Activated naive CD4-positive, alpha-beta T cell treated with anti-CD3 and anti-CD28 coated beads for 36 hours (primary cell): ENCODE data around the gene HMHB1. TPM values are rescaled to one million over a fixed set of nuclear protein-coding genes. Genes with fewer than 3 reads are reported as not detected.

Source experiments
- CTCF ChIA-PET: fragments of 350-600 bp; sonication (Branson Sonifier 250); formaldehyde crosslinking; loops from one replicate; lab custom pipeline; 2021; ENCODE audit warnings: antibody characterized with exemption; lab: Charles Lee
- DNase-seq: peaks from one replicate; pipeline ENCODE4 v3.0.0-alpha.2; 2020
- H3K27ac Mint-ChIP-seq: one replicate; pipeline ENCODE4 v1.8.0; 2021; ENCODE audit warnings: mild to moderate bottlenecking, mixed read lengths
- H3K27me3 Mint-ChIP-seq: one replicate; pipeline ENCODE4 v1.8.0; 2021; ENCODE audit warnings: low read depth, mixed read lengths
- H3K36me3 Mint-ChIP-seq: one replicate; pipeline ENCODE4 v1.8.0; 2021; ENCODE audit warnings: low read depth, mixed read lengths
- H3K4me1 Mint-ChIP-seq: one replicate; pipeline ENCODE4 v1.8.0; 2021; ENCODE audit warnings: low read depth, mixed read lengths
- H3K4me3 Mint-ChIP-seq: one replicate; pipeline ENCODE4 v1.8.0; 2021; ENCODE audit warnings: mild to moderate bottlenecking, moderate library complexity, mixed read lengths
- H3K9me3 Mint-ChIP-seq: one replicate; pipeline ENCODE4 v1.8.0; 2021; ENCODE audit warnings: mixed read lengths
- intact Hi-C: fragments of 100-400 bp; cut with micrococcal nuclease; formaldehyde crosslinking; loops from one replicate; pipeline ENCODE4 v1.15.1; 2023
- total RNA-seq, 2 experiments: library from RNA; stranded (reverse); gene quantifications; one replicate each; pipeline ENCODE4 v1.2.3, GENCODE V29; 2021

The HMHB1 gene
- total RNA-seq, 2 experiments from 2014 or later: not detected

DNA sequence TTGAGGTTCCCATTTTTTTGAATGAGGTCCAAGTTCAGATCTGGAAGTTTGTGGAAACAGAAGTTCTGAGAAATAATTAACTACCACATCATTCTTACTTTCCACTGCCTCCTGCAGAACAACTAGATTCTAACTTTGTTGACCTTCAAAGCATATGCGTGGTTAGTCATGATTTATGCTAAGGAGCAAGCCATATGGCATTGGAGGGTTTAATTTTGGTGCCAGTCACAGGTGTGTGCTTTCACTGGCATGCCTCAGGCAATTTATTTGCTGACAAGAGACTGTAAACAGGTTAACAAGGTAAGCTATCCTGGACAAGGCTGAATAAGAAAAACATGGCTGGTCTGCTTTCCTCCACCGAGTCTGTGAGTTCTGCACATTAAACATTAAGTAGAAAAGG lies 31.5 kb downstream of the HMHB1 start:
- CTCF ChIA-PET: no interaction called here
- peaks cover 5% of the 10 kb centered on the region for H3K27me3 Mint-ChIP-seq
- intact Hi-C loops: no loop called here
- H3K36me3 Mint-ChIP-seq: no peaks in the 10 kb centered on the region
- no peak overlapping the region for H3K4me3 Mint-ChIP-seq
- no peaks in the 10 kb centered on the region for H3K9me3 Mint-ChIP-seq
- H3K27ac Mint-ChIP-seq: no peak overlapping the region
- H3K4me1 Mint-ChIP-seq: no peaks in the 10 kb centered on the region
- no peak for DNase-seq

- Mint-ChIP-seq H3K27me3 (no peaks in the 10 kb centered on the region), H3K36me3 (no peaks in the 10 kb centered on the region), H3K27ac (no peak overlapping the region), H3K9me3 (no peaks in the 10 kb centered on the region), H3K4me3 (no peak overlapping the region), H3K4me1 (peaks cover 2% of the 10 kb centered on the region)
- intact Hi-C loops: no loop called here
- CTCF ChIA-PET: interaction anchor here (0.6 kb wide), 2 partner anchors 25 to 1215 kb away, joined by 3 to 6 read pairs; no protein-coding TSS in a partner anchor
- DNase-seq: no peak
Observed at GRCh38 chr5:143850050-143850683, 38.2 kb downstream of the HMHB1 start.

GRCh38 chr5:143851383-143851782 lies 39.4 kb downstream of the HMHB1 start:
- H3K27ac Mint-ChIP-seq: no peak overlapping the region
- no peak for DNase-seq
- peaks cover 2% of the 10 kb centered on the region for H3K4me1 Mint-ChIP-seq
- H3K27me3 Mint-ChIP-seq: no peaks in the 10 kb centered on the region
- CTCF ChIA-PET: interaction anchor here (1.0 kb wide), 1 partner anchor 27 kb away, joined by 4 read pairs; no protein-coding TSS in a partner anchor
- intact Hi-C loops: no loop called here
- no peaks in the 10 kb centered on the region for H3K36me3 Mint-ChIP-seq
- no peak overlapping the region for H3K4me3 Mint-ChIP-seq
- peaks cover 1% of the 10 kb centered on the region for H3K9me3 Mint-ChIP-seq

- Mint-ChIP-seq H3K36me3 (peaks cover 1% of the 10 kb centered on the region), H3K27me3 (no peaks in the 10 kb centered on the region), H3K27ac (no peak overlapping the region), H3K9me3 (peaks cover 4% of the 10 kb centered on the region), H3K4me1 (no peaks in the 10 kb centered on the region), H3K4me3 (no peak overlapping the region)
- CTCF ChIA-PET: no interaction called here
- DNase-seq: peak; percentile 7
- intact Hi-C loops: no loop called here
Observed at GRCh38 chr5:143860211-143860610, 48.2 kb downstream of the HMHB1 start.

GRCh38 chr5:143862271-143862670 lies 50.3 kb downstream of the HMHB1 start:
- Mint-ChIP-seq H3K9me3 (no peaks in the 10 kb centered on the region), H3K4me1 (no peaks in the 10 kb centered on the region), H3K27ac (no peak overlapping the region), H3K27me3 (no peaks in the 10 kb centered on the region), H3K4me3 (no peak overlapping the region), H3K36me3 (no peaks in the 10 kb centered on the region)
- CTCF ChIA-PET: no interaction called here
- DNase-seq: no peak
- intact Hi-C loops: no loop called here

DNA sequence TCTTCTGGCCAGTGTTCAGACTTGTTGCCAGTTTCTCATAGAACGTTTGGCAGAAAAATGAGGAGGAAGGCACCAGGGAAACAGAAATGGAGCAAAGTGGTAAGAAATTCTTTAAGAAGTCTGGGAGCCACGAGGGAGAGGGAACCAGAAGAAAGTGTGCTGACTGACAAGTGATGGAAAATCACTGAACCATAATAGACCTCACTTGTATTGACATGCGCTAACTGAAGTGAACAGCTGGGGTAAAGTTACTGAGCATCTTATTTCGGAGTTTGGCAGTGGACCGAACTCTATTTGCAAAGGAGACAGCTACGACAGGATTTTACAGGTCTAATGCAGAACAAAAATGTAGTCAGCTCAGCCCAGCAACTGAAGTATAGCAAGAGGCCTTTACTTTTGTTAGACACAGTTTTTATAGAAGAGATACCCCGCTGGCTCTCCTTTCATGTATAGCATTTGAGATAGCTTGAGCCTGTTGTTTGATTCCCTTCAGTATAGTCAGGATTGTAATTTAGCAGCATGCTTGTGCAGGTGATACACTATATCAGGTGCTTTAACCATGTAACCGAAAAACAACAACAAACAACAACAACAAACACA lies 53.6 kb downstream of the HMHB1 start:
- H3K27me3 Mint-ChIP-seq: no peaks in the 10 kb centered on the region
- H3K27ac Mint-ChIP-seq: no peak overlapping the region
- DNase-seq: no peak
- no peaks in the 10 kb centered on the region for H3K9me3 Mint-ChIP-seq
- H3K4me1 Mint-ChIP-seq: no peaks in the 10 kb centered on the region
- H3K36me3 Mint-ChIP-seq: no peaks in the 10 kb centered on the region
- intact Hi-C loops: no loop called here
- no peak overlapping the region for H3K4me3 Mint-ChIP-seq
- CTCF ChIA-PET: interaction anchor here (0.5 to 0.8 kb wide), 2 partner anchors 102 to 1978 kb away, joined by 3 to 4 read pairs; no protein-coding TSS in a partner anchor
